ENCODE measurements around the gene NANOGP8.

Gene NANOGP8

GRCh38 chr15:35060591-35060990 lies 24.5 kb downstream of the NANOGP8 start:
- peak; percentile 67 for DNase-seq (ENCODE audit: low spot score)

- no peak for DNase-seq (ENCODE audit: low spot score)
These were observed 26.5 kb downstream of the NANOGP8 start for GRCh38 chr15:35058534-35059054.

DNA sequence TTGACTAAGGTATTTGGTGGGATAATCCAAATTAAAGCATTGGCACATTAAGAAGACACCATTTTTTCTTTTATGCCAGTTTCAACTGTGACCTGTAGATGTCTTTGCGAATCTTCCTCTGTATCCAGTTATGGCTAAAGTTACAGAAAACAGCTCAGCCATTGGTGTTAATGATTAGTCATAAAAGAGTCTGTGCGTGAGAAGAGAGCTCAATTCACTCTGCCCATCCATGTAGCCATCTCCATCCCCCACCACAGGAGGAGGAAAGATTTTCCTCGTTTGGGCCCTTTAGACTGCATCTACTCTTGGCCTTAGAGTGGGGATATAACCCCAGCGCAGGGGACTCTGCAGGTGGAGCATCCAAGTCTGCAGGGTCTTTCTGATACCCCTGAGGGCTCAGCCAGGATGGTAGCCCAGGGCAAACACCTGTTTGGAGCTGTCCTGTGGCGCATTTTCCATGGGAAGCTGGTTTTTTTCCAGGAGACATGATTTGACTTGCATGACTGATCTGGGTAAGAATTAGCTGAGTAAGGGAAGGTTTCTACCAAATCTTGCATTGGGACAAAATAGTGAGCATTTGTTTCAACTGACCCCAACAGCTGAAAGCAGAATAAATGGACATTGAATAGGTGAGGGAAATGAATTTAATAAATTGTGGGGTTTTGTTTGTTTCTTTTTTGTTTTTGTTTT lies 29.5 kb downstream of the NANOGP8 start:
- DNase-seq (ENCODE audit: low spot score), result peak; percentile 80

DNA sequence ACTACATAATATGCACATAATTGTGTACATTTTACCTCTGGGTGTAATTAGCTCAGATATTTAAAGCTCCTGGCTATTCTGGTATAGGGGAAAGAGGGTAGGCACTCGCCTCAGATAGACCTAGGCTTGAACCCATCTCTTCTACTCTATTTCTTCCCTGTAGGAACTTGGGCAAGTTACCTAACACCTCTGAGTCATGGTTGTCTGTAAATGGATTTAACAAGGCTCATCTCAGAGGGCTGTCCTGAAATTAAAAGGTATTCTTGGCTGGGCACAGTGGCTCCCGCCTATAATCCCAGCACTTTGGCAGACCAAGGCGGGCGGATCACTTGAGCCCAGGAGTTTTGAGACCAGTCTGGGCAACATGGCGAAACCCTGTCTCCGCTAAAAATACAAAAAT lies 30.7 kb downstream of the NANOGP8 start:
- no peak for DNase-seq (ENCODE audit: low spot score)

DNA sequence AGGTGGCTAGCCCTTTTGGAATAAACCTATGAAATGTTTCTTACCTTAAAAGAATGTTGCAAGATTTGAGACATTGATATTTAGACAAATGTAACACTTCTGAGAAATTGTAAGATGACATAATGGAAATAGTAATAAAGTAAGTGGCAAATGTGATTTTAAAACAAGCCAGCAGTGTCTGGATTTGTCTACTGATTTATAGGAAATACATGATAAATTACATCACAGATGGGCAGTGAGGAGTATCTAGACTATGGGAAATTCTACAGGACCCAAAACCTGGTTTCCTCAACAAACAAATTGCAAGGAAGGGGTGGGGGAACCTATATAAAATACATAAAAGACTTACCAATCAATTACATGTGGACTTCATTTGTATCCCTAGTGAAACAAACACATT lies 37.1 kb downstream of the NANOGP8 start:
- no peak for DNase-seq (ENCODE audit: low spot score)

DNA sequence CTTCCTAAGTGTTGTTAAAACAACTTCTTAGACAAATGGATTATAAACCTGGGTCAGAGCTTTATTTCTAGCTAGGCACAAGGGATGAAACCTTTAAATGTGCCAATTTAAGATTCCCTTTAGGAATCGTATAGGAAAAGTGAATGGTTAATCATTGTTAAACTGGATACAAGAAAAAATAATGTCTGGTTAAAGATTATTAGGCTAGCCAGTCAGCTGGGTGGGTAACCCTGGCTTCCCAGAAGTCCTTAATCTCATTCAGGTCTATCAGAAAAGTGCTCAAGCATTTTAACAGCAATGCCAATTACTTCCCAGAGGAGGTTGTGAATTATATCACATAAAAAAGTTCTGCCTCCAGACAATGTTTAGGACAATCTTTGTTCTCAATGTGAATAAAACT lies 37.6 kb downstream of the NANOGP8 start:
- peak; percentile 60 for DNase-seq (ENCODE audit: low spot score)

GRCh38 chr15:35043373-35044095 lies 41.6 kb downstream of the NANOGP8 start:
- no peak for DNase-seq (ENCODE audit: low spot score)

DNA sequence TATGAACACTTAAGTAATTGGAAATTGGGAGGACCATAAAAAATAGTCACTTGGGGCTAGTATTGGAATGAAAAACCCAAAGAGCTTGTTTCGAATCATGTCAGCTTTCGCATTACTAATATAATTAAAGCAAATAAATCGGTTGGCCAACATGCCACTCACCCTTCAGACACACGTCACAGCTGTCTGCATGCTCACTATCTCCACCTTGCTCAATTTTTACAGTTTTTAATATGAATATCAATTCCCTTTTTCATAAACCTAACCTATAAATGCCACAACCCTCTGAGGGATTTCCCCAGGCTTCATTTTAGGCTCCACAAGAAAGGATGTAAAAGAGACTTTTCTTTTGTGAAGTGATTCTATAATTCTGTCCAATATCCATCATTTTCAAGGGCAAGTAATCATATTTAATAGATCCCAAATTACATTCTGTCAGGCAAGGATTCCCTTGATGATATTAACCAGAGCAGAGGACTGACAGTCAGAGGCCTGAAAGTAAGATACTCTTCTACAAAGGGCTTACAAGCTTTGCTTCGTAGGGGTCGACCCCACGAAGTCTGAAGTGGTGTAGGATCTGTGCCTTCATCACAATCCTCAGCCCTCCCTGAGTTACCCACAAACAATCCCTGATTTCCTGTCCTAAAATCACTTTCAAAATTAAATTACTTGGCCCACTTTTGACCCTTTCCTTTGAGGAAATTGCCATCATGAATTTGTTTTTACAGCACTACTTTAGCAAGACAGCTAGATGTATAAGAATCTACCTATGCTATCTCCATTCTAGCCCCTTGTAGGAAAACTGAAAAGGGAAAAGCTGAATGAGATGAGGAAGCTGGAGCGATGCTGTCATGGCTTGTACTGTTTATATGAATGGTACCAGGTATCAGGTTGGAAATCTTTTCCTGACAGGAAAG lies 44.5 kb downstream of the NANOGP8 start:
- no peak for DNase-seq (ENCODE audit: low spot score)

- DNase-seq (ENCODE audit: low spot score), result no peak
These were observed 46.3 kb downstream of the NANOGP8 start for GRCh38 chr15:35038626-35039451.

Data from kidney tubule cell (primary cell).